Hepatocyte (in vitro differentiated cells): ENCODE results near the gene USP8. TPM values are rescaled to one million over a fixed set of nuclear protein-coding genes. Genes with fewer than 3 reads are reported as not detected.
A peak's percentile ranks its signal among the peaks of the same experiment; 100 is the strongest.
"Not testable (repeated sequence)": the region's sequence is repeated elsewhere in the genome, so short reads cannot be mapped to it uniquely, and the experiment has no call there.

Source experiments
- DNase-seq: peaks from one replicate; pipeline ENCODE4 v3.0.0-alpha.2; 2016; ENCODE audit warnings: low spot score
- H2AFZ ChIP-seq: fragments of 200-600 bp; sonication (generic); 2 replicates; pipeline ENCODE4 v1.6.0; 2016; ENCODE audit warnings: antibody characterized with exemption, mild to moderate bottlenecking
- H3K27ac ChIP-seq: fragments of 200-600 bp; sonication (generic); 2 replicates; pipeline ENCODE4 v1.5.1; 2016; ENCODE audit warnings: mild to moderate bottlenecking
- H3K27me3 ChIP-seq: fragments of 200-600 bp; sonication (generic); 2 replicates; pipeline ENCODE4 v1.6.1; 2016
- H3K36me3 ChIP-seq: fragments of 200-600 bp; sonication (generic); replicated peaks from 2 replicates; pipeline ENCODE4 v1.5.1; 2016; ENCODE audit warnings: low read depth; ENCODE audit not compliant: insufficient read depth
- H3K4me1 ChIP-seq: fragments of 200-600 bp; sonication (generic); 2 replicates; pipeline ENCODE4 v1.5.1; 2016; ENCODE audit warnings: mild to moderate bottlenecking, moderate library complexity; ENCODE audit not compliant: insufficient read depth
- H3K4me2 ChIP-seq: fragments of 200-600 bp; sonication (generic); 2 replicates; pipeline ENCODE4 v1.6.0; 2016
- H3K4me3 ChIP-seq: fragments of 200-600 bp; sonication (generic); 2 replicates; pipeline ENCODE4 v1.5.1; 2016; ENCODE audit warnings: mild to moderate bottlenecking
- H3K79me2 ChIP-seq: fragments of 200-600 bp; sonication (generic); 2 replicates; pipeline ENCODE4 v1.6.0; 2017; ENCODE audit warnings: mild to moderate bottlenecking
- H3K9me2 ChIP-seq: fragments of 200-600 bp; sonication (generic); replicated peaks from 2 replicates; pipeline ENCODE4 v1.6.0; 2017; ENCODE audit warnings: mild to moderate bottlenecking; ENCODE audit not compliant: insufficient read depth
- H3K9me3 ChIP-seq: fragments of 200-600 bp; sonication (generic); 2 replicates; pipeline ENCODE4 v1.5.1; 2016; ENCODE audit warnings: low read depth, mild to moderate bottlenecking
- H4K20me1 ChIP-seq: fragments of 200-600 bp; sonication (generic); 2 replicates; pipeline ENCODE4 v1.6.0; 2016; ENCODE audit warnings: mild to moderate bottlenecking; ENCODE audit not compliant: insufficient read depth, poor library complexity, severe bottlenecking
- EZH2 ChIP-seq: fragments of 200-600 bp; sonication (generic); IDR thresholded peaks from 2 replicates; pipeline ENCODE4 v1.6.1; 2016; ENCODE audit warnings: antibody characterized with exemption, mild to moderate bottlenecking, borderline replicate concordance
- EZH2phosphoT487 ChIP-seq: fragments of 200-600 bp; sonication (generic); IDR thresholded peaks from one replicate; pipeline ENCODE4 v1.6.1; 2018; ENCODE audit warnings: antibody characterized with exemption, mild to moderate bottlenecking, low read depth, moderate library complexity; ENCODE audit not compliant: unreplicated experiment, severe bottlenecking
- WGBS: methylation state at CpG from one replicate; pipeline ENCODE4 v1.1.6; 2016; ENCODE audit warnings: low lambda C conversion rate; ENCODE audit errors: missing lambda C conversion rate; 5-methylcytosine and 5-hydroxymethylcytosine counted together
- polyA plus RNA-seq: library from polyadenylated mRNA; unstranded; fragments of >200 nt; fragmentation: Nextera tagmentation; extraction: Ambion mirVana; gene quantifications from 2 replicates; pipeline ENCODE4 v1.2.1, GENCODE V29; 2016
- total RNA-seq: library from RNA; depleted of rRNA; stranded (reverse); fragments of >200 nt; gene quantifications from 2 replicates; pipeline ENCODE4 v1.2.3, GENCODE V29; 2014
- TF ChIP-seq, protein P1 (sequence below): fragments of 200-600 bp; sonication (generic); IDR thresholded peaks from 2 replicates; pipeline ENCODE4 v1.5.1; 2016; ENCODE audit warnings: antibody characterized with exemption, mild to moderate bottlenecking; ENCODE audit not compliant: poor library complexity

Gene USP8
- total and polyA plus RNA-seq, 2 experiments from 2014 or later, result 46.8 to 79.9 TPM

DNA sequence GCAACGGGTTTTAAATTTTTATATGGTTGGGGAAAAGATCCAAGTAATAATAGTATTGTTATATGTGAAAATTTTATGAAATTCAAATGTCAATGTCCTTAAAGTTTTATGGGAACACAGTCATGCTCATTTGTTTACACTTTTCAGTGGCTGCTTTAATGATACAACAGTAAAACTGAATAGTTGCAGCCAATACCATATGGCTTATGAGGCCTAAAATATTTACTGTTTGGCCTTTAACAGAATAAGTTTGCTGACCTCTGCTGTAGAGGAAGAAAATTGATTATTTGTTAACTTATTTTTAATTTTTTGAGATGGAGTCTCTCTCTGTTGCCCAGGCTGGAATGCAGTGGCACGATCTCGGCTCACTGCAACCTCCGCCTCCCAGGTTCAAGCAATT, 77.6 kb downstream of the USP8 start:
- Histone ChIP-seq H3K27ac (no peak overlapping the region), H3K9me2 (no peaks in the 10 kb centered on the region), H3K27me3 (no peaks in the 10 kb centered on the region), H3K4me3 (no peak overlapping the region), H2AFZ (no peak overlapping the region), H3K9me3 (no peaks in the 10 kb centered on the region), H3K36me3 (no peaks in the 10 kb centered on the region), H3K4me2 (no peak overlapping the region), H3K79me2 (no peaks in the 10 kb centered on the region), H3K4me1 (no peaks in the 10 kb centered on the region), H4K20me1 (no peaks in the 10 kb centered on the region)
- TF ChIP-seq, protein P1, sequence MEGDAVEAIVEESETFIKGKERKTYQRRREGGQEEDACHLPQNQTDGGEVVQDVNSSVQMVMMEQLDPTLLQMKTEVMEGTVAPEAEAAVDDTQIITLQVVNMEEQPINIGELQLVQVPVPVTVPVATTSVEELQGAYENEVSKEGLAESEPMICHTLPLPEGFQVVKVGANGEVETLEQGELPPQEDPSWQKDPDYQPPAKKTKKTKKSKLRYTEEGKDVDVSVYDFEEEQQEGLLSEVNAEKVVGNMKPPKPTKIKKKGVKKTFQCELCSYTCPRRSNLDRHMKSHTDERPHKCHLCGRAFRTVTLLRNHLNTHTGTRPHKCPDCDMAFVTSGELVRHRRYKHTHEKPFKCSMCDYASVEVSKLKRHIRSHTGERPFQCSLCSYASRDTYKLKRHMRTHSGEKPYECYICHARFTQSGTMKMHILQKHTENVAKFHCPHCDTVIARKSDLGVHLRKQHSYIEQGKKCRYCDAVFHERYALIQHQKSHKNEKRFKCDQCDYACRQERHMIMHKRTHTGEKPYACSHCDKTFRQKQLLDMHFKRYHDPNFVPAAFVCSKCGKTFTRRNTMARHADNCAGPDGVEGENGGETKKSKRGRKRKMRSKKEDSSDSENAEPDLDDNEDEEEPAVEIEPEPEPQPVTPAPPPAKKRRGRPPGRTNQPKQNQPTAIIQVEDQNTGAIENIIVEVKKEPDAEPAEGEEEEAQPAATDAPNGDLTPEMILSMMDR, result no peak
- TF ChIP-seq EZH2phosphoT487 (no peak), EZH2 (no peak)
- 97% methylated on average over 4 of the region's 4 CpGs for WGBS
- no peak for DNase-seq

DNA sequence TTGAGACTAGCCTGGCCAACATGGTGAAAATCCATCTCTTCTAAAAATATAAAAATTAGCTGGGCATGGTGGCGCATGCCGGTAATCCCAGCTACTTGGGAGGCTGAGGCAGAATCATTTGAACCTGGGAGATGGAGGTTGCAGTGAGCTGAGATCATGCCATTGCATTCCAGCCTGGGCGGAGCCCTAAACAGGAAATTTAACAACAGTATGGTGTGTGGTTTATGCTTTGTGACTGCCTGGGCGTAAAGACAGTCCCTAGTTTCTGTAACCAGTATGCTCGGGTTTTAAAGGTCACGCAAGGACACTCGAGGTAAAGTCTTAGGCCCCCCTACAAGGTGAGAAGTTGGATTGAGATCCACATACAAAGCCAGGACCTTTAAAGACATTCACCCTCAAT, 78.9 kb downstream of the USP8 start:
- Histone ChIP-seq H3K9me2 (no peaks in the 10 kb centered on the region), H3K4me1 (no peaks in the 10 kb centered on the region), H3K79me2 (no peaks in the 10 kb centered on the region), H3K4me2 (no peak overlapping the region), H3K27ac (no peak overlapping the region), H4K20me1 (no peaks in the 10 kb centered on the region), H3K9me3 (no peaks in the 10 kb centered on the region), H3K4me3 (no peak overlapping the region), H2AFZ (no peak overlapping the region), H3K36me3 (no peaks in the 10 kb centered on the region), H3K27me3 (no peaks in the 10 kb centered on the region)
- DNase-seq, result no peak
- WGBS, result 95% methylated on average over 7 of the region's 7 CpGs
- TF ChIP-seq EZH2phosphoT487 (no peak), EZH2 (no peak)
- TF ChIP-seq, protein P1, result no peak

DNA sequence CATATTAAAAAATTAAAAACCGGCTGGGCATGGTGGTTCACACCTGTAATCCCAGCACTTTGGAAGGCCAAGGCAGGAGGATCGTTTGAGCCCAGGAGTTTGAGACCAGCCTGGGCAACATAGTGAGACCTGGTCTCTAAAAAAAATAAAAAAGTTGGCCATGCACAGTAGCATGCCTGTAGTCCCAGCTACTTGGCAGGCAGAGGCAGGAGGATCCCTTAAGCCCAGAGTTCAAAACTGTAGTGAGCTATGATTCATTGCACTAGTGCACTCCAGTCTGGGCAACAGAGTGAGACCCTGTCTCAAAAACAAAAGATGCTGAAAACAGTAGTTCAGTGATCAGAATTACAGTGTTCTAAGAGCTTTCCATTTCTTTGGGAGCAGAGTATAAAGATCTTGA, 81.5 kb downstream of the USP8 start:
- not testable (repeated sequence) for H3K27ac ChIP-seq
- WGBS, result 79% methylated on average over 2 of the region's 2 CpGs

GRCh38 chr15:50506121-50506520, 81.9 kb downstream of the USP8 start:
- Histone ChIP-seq H3K4me2 (no peak overlapping the region), H3K4me3 (no peak overlapping the region), H3K9me2 (no peaks in the 10 kb centered on the region), H3K79me2 (no peaks in the 10 kb centered on the region), H3K27ac (no peak overlapping the region), H2AFZ (no peak overlapping the region), H4K20me1 (no peaks in the 10 kb centered on the region), H3K4me1 (no peaks in the 10 kb centered on the region), H3K9me3 (no peaks in the 10 kb centered on the region), H3K36me3 (no peaks in the 10 kb centered on the region), H3K27me3 (no peaks in the 10 kb centered on the region)
- WGBS, result 70% methylated on average over 8 of the region's 8 CpGs
- peak; percentile 4 for DNase-seq
- TF ChIP-seq EZH2phosphoT487 (no peak), EZH2 (no peak)
- TF ChIP-seq, protein P1, result no peak

More for the DNA sequence above, 81.5 kb downstream of the USP8 start:
- not testable (repeated sequence) for H3K4me3 ChIP-seq, H3K36me3 ChIP-seq, H3K9me3 ChIP-seq, H4K20me1 ChIP-seq, DNase-seq, H2AFZ ChIP-seq, H3K27me3 ChIP-seq, H3K4me1 ChIP-seq, H3K9me2 ChIP-seq, H3K79me2 ChIP-seq, H3K4me2 ChIP-seq
